T-helper 1 cell treated with Interleukin-12 subunit alpha and Interleukin-12 subunit beta and Interleukin-4 antibody, amounts not matched to agents 30 μg/mL and 1 μg/mL, for 36 hours (primary cell): Measurements from ENCODE around the gene KDM5A.
"Not testable (repeated sequence)": the region's sequence is repeated elsewhere in the genome, so short reads cannot be mapped to it uniquely, and the experiment has no call there.

Experiments
- H3K27ac Mint-ChIP-seq: one replicate; pipeline ENCODE4 v1.8.0; 2021; ENCODE audit warnings: mild to moderate bottlenecking, mixed read lengths
- H3K27me3 Mint-ChIP-seq: one replicate; pipeline ENCODE4 v1.8.0; 2021; ENCODE audit warnings: low read depth, mixed read lengths
- H3K36me3 Mint-ChIP-seq: one replicate; pipeline ENCODE4 v1.8.0; 2021; ENCODE audit warnings: low read depth, mixed read lengths
- H3K4me1 Mint-ChIP-seq: one replicate; pipeline ENCODE4 v1.8.0; 2021; ENCODE audit warnings: low read depth, mixed read lengths
- H3K4me3 Mint-ChIP-seq: one replicate; pipeline ENCODE4 v1.8.0; 2021; ENCODE audit warnings: mild to moderate bottlenecking, moderate library complexity, mixed read lengths
- H3K9me3 Mint-ChIP-seq: one replicate; pipeline ENCODE4 v1.8.0; 2021; ENCODE audit warnings: mixed read lengths

Gene KDM5A

DNA sequence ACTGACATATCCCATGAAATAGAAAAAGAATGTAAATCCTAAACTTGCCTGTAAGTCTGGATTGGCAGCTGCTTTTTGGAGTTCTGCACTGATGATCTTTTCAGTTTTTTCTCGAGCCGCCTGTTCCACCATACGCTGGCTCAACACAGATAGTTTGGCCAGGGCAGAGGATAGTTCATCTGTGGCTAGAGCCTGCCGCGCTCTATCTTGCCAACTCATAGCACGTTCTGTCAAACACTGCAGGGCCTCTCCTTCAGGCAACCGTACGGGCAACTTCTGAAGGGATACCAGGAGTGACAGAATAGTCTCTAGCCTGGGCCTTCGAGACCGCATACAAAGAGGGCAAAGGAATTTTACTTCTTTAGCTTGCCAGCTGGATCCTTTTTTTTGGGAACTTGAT is 81.7 kb downstream of the KDM5A start:
- H3K4me3 Mint-ChIP-seq: no peak overlapping the region
- H3K4me1 Mint-ChIP-seq: peaks cover 15% of the 10 kb centered on the region
- H3K36me3 Mint-ChIP-seq: peaks cover 73% of the 10 kb centered on the region
- H3K9me3 Mint-ChIP-seq: no peaks in the 10 kb centered on the region
- H3K27me3 Mint-ChIP-seq: no peaks in the 10 kb centered on the region
- no peak overlapping the region for H3K27ac Mint-ChIP-seq

DNA sequence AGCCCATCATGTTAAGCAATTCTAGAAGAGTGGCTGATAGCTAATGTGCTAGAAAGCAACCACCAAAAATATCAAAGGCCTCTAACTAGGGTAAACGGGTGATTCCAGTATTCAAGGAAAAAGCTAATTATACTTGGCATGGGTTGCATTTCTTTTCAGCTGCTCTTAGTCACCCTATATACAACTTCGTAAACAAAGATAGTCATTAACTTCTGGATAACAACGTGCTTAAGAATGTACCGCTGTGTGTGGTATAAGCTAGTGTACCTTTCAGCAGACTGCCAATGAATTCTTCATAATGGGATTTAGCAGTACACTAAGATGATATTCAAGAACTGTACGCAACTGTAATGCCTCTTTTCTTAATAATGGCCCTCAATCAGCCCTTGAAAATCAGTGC is 84.3 kb downstream of the KDM5A start:
- Mint-ChIP-seq H3K27me3 (no peaks in the 10 kb centered on the region), H3K9me3 (peaks cover 13% of the 10 kb centered on the region), H3K4me3 (no peak overlapping the region), H3K36me3 (peaks cover 85% of the 10 kb centered on the region), H3K4me1 (peaks cover 37% of the 10 kb centered on the region), H3K27ac (no peak overlapping the region)

DNA sequence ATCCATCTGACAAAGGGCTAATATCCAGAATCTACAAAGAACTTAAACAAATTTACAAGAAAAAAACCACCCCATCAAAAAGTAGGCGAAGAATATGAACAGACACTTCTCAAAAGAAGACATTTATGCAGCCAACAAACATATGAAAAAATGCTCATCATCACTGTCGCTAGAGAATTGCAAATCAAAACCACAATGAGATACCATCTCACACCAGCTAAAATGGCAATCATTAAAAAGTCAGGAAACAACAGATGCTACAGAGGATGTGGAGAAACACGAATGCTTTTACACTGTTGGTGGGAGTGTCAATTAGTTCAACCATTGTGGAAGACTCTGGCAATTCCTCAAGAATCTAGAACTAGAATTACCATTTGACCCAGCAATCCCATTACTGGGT is 86.4 kb downstream of the KDM5A start:
- peaks cover 83% of the 10 kb centered on the region for H3K36me3 Mint-ChIP-seq
- H3K27me3 Mint-ChIP-seq, H3K4me3 Mint-ChIP-seq: not testable (repeated sequence)
- peaks cover 25% of the 10 kb centered on the region for H3K9me3 Mint-ChIP-seq
- H3K27ac Mint-ChIP-seq: peak overlapping the region; percentile 6
- H3K4me1 Mint-ChIP-seq: peaks cover 42% of the 10 kb centered on the region

DNA sequence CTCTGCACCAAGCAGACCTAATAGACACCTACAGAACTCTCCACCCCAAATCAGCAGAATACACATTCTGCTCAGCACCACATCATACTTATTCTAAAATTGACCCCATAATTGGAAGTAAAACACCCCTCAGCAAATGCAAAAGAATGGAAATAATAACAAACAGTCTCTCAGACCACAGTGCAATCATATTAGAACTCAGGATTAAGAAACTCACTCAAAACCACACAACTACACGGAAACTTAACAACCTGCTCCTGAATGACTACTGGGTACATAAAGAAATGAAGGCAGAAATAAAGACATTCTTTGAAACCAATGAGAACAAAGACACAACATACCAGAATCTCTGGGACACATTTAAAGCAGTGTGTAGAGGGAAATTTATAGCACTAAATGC is 89.0 kb downstream of the KDM5A start:
- H3K4me3 Mint-ChIP-seq, H3K27me3 Mint-ChIP-seq, H3K27ac Mint-ChIP-seq: not testable (repeated sequence)
- Mint-ChIP-seq H3K9me3 (peaks cover 25% of the 10 kb centered on the region), H3K36me3 (peaks cover 84% of the 10 kb centered on the region), H3K4me1 (peaks cover 44% of the 10 kb centered on the region)

DNA sequence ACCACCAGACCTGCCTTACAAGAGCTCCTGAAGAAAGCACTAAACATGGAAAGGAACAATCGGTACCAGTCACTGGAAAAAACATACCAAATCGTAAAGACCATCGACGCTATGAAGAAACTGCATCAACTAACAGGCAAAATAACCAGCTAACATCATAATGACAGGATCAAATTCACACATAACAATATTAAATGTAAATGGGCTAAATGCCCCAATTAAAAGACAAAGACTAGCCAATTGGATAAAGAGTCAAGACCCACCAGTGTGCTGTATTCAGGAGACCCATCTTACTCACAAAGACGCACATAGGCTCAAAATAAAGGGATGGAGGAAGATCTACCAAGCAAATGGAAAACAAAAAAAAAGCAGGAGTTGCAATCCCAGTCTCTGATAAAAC is 89.6 kb downstream of the KDM5A start:
- not testable (repeated sequence) for H3K27ac Mint-ChIP-seq, H3K27me3 Mint-ChIP-seq, H3K4me3 Mint-ChIP-seq
- Mint-ChIP-seq H3K4me1 (peaks cover 47% of the 10 kb centered on the region), H3K9me3 (peaks cover 25% of the 10 kb centered on the region), H3K36me3 (peaks cover 86% of the 10 kb centered on the region)

DNA sequence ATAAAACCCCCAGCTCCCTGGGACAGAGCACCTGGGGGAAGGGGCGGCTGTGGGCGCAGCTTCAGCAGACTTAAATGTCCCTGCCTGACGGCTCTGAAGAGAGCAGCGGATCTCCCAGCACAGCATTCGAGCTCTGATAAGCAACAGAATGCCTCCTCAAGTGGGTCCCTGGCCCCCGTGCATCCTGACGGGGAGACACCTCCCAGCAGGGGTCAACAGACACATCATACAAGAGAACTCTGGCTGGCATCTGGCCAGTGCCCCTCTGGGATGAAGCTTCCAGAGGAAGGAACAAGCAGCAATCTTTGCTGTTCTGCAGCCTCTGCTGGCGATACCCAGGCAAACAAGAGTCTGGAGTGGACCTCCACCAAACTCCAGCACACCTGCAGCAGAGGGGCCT is 91.1 kb downstream of the KDM5A start:
- peaks cover 40% of the 10 kb centered on the region for H3K4me1 Mint-ChIP-seq
- H3K27me3 Mint-ChIP-seq, H3K4me3 Mint-ChIP-seq, H3K27ac Mint-ChIP-seq: not testable (repeated sequence)
- H3K9me3 Mint-ChIP-seq: peaks cover 25% of the 10 kb centered on the region
- peaks cover 84% of the 10 kb centered on the region for H3K36me3 Mint-ChIP-seq

DNA sequence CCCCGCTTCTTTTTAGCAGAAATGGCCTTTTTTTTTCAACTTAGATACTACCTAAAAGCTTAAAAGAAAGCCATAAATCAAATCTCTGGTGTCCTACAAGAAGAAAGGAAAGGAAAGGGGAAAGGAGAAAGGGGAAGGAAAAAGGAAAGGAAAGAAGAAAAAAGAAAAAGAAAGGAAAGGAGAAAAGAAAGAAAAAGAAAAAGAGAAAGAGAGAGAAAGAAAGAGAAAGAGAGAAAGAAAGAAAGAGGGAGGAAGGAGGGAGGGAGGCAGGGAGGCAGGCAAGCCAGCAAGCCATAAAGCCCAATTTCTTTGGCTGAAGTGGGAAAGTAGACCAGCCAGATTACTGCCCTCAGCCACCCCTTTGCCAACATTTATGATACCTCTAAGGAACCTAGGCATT is 94.0 kb downstream of the KDM5A start:
- H3K4me3 Mint-ChIP-seq: peak overlapping the region; percentile 32
- no peaks in the 10 kb centered on the region for H3K27me3 Mint-ChIP-seq
- H3K4me1 Mint-ChIP-seq: peaks cover 21% of the 10 kb centered on the region
- peak overlapping the region; percentile 43 for H3K27ac Mint-ChIP-seq
- H3K9me3 Mint-ChIP-seq: peaks cover 15% of the 10 kb centered on the region
- peaks cover 73% of the 10 kb centered on the region for H3K36me3 Mint-ChIP-seq

DNA sequence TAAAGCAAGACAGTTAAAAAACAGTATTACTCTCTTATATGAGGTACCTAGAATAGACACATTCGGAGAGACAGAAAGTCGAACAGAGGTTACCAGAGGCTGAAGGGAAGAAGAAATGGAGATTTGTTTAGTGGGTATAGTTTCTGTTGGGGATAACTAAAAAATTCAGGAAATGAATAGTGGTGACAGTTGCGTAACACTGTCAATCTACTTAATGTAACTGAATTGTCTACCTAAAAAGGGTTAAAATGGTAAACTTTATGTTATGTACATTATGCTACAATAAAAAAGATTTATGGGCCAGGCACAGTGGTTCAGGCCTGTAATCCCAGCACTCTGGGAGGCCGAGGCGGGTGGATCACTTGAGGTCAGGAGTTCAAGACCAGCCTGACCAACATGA is 95.9 kb downstream of the KDM5A start:
- Mint-ChIP-seq H3K4me1 (peaks cover 14% of the 10 kb centered on the region), H3K4me3 (no peak overlapping the region), H3K36me3 (peaks cover 58% of the 10 kb centered on the region), H3K27me3 (no peaks in the 10 kb centered on the region), H3K9me3 (no peaks in the 10 kb centered on the region), H3K27ac (no peak overlapping the region)

DNA sequence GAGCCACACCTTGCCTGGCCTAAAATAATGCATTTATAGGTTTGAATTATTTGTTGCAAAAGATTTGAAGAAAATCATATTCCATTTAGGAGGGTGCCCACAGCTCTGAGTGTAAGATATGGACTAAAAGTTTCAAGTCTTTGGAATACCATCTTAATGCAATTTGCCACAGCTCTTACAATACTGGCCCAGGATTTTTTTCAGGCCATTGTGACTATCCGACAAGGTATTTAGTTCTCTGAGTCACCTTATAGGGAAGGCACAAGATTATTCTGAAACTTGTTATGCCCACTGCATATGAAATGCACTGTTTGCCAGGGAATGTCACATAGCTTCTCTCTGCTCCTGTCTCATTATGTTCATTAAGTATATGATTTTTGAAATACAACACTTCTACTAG is 96.9 kb downstream of the KDM5A start:
- Mint-ChIP-seq H3K4me1 (peaks cover 14% of the 10 kb centered on the region), H3K36me3 (peaks cover 61% of the 10 kb centered on the region), H3K4me3 (no peak overlapping the region), H3K27ac (no peak overlapping the region), H3K27me3 (no peaks in the 10 kb centered on the region), H3K9me3 (no peaks in the 10 kb centered on the region)

DNA sequence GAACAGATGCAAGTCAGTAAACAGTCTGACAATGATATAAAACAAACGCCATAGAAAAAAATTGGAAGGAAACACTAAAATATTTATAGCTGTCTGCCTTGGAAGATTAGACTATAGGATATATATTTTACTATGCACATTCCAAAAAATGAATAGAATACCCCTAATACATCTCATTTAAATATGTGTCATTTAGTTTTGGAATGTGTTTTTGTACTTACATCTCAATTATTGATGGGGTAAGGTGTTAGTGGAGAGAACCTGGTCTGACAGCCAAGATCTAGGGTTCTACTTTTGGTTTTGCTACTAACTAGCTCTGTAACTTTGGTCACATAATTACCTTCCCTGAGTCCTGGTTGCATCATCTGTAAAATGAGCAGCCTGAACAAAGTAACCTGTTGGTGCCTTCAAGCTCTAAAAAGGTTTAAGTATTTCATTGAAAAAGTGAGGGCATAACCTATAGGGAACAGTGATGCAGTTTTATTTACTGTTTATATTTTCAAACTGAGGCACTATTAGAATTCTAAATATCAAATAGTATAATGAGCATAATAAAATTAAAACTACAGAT is 97.9 kb downstream of the KDM5A start:
- no peaks in the 10 kb centered on the region for H3K9me3 Mint-ChIP-seq
- H3K27me3 Mint-ChIP-seq: no peaks in the 10 kb centered on the region
- peaks cover 62% of the 10 kb centered on the region for H3K36me3 Mint-ChIP-seq
- peaks cover 19% of the 10 kb centered on the region for H3K4me1 Mint-ChIP-seq
- H3K4me3 Mint-ChIP-seq: no peak overlapping the region
- H3K27ac Mint-ChIP-seq: no peak overlapping the region

DNA sequence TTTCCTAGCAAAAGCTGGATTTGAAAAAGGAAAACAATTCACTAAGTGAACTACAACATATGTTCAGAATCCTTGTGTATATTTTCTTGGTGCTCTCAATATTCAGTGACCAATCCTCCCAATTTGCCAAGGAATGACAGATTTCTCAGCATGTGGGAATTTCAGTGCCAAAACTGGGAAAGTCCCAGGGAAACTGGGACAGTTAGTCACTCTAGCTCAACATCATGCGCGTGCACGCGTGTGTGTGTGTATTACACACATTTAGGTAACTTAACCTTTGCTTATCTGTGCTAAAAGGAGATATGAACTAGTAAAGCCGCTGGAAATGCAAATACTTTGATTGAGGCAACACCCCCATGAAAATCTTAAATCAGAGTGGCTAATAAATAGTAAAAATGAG is 100.4 kb downstream of the KDM5A start:
- Mint-ChIP-seq H3K9me3 (no peaks in the 10 kb centered on the region), H3K27ac (no peak overlapping the region), H3K4me3 (no peak overlapping the region), H3K36me3 (peaks cover 63% of the 10 kb centered on the region), H3K27me3 (no peaks in the 10 kb centered on the region), H3K4me1 (peaks cover 15% of the 10 kb centered on the region)

DNA sequence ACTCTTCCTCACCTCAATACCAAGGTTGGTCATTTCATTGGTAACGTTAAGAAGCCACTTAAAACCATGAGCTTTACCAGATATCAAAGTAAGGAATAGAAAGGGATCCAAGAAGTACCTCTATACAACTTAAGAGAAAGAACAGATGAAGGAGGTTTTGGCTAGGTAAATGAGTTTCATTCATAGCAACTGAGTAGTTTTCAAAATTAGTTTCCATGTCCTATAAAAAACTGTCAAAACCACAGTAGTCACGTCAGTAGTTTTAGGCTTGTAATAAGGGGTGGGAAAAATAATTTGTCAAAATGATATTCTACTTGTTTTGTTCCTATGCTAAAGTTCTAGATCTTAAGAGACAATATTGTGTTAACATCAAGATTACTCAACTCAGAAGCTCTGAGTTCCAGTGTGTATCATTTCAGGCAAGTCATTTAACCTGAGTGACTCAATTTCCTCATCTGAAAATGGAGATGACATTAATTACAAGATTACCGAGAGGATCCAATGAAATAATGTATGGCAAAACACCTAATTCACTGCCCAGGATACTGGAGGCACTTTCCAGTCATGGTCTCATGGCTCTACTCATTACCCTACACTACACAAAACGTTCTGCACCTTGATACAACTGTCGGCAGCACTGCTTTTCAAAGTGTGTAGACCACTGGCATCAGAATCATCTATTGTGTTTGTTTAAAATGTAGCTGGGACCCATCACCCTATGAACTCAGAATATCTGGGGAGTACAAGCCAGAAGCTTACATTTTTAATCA is 102.4 kb downstream of the KDM5A start:
- Mint-ChIP-seq H3K27ac (no peak overlapping the region), H3K36me3 (peaks cover 55% of the 10 kb centered on the region), H3K9me3 (no peaks in the 10 kb centered on the region), H3K4me3 (no peak overlapping the region), H3K27me3 (no peaks in the 10 kb centered on the region), H3K4me1 (peaks cover 6% of the 10 kb centered on the region)

DNA sequence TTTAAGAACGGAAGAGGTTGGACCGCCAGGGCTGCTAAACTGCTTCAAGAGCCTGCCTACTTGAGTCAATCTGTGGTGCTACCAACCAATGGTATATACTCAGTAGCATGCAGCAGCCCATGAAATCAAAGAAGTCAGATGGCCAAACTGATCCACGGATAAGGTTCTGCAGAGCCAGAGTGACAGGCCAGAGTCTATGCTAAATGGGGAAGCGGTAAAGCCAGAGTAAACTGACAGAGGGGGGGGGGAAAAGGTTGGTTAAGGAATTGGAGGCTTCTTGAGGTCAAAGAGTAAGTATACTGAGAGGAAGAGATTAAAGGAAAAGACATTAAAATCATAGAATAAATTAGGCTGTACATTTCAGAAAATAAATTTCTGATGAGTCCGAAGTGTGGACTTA is 111.1 kb downstream of the KDM5A start:
- Mint-ChIP-seq H3K9me3 (no peaks in the 10 kb centered on the region), H3K4me3 (no peak overlapping the region), H3K36me3 (peaks cover 9% of the 10 kb centered on the region), H3K4me1 (no peaks in the 10 kb centered on the region), H3K27me3 (no peaks in the 10 kb centered on the region), H3K27ac (no peak overlapping the region)

DNA sequence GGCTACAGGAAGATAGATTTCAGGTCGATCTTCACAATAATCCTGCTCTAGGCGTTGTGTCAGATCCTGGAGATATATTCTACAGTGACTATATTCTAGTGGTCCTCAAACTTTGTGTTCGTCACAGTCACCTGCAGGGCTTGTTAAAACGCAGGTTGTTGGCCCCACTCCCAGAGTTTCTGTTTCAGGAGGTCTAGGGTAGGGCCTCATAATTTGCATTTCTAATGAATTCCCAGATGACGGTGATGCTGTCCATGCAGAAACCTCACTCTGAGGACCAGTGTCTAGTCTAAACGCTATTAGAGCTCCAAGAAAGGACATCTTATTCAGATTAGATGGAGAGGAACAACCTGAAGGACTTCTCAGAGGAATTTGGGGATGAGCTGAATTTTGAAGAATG is 113.3 kb downstream of the KDM5A start:
- Mint-ChIP-seq H3K9me3 (no peaks in the 10 kb centered on the region), H3K4me3 (no peak overlapping the region), H3K27ac (no peak overlapping the region), H3K36me3 (peaks cover 5% of the 10 kb centered on the region), H3K4me1 (no peaks in the 10 kb centered on the region), H3K27me3 (no peaks in the 10 kb centered on the region)

DNA sequence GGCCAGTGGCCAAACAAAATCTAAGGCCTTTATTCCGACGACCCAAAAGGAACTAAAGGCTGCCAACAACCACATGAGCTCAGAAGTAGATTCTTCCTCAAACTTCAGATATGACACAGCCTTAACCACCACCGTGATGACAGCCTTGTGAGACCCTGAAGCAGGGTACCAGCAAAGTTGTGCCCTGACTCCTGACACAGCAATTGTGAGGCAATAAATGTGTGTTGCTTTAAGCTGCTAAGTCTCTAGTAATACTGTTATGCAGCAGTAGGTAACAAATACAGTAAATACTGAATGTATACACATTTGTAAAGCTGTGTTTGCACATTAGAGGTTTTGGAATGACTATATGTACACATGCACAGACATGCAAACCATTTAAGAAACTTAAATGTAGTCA is 115.7 kb downstream of the KDM5A start:
- H3K27ac Mint-ChIP-seq: no peak overlapping the region
- no peak overlapping the region for H3K4me3 Mint-ChIP-seq
- no peaks in the 10 kb centered on the region for H3K27me3 Mint-ChIP-seq
- H3K9me3 Mint-ChIP-seq: no peaks in the 10 kb centered on the region
- no peaks in the 10 kb centered on the region for H3K4me1 Mint-ChIP-seq
- peaks cover 2% of the 10 kb centered on the region for H3K36me3 Mint-ChIP-seq
